SK-N-MC (cell line): ENCODE results near the gene MYB.
A peak's percentile ranks its signal among the peaks of the same experiment; 100 is the strongest.
"Not testable (repeated sequence)": the region's sequence is repeated elsewhere in the genome, so short reads cannot be mapped to it uniquely, and the experiment has no call there.

Experiments
- DNase-seq: peaks from one replicate; pipeline ENCODE4 v3.0.0-alpha.2; 2011; ENCODE audit warnings: low read depth, low spot score
- H3K27ac ChIP-seq: fragments of 200-600 bp; sonication (generic); 2 replicates; pipeline ENCODE4 v1.5.1; 2016; ENCODE audit warnings: mixed run types
- H3K36me3 ChIP-seq: fragments of 200-600 bp; sonication (generic); 2 replicates; pipeline ENCODE4 v1.6.1; 2017; ENCODE audit warnings: antibody characterized with exemption, low read length, mixed read lengths; ENCODE audit not compliant: insufficient read depth
- H3K4me3 ChIP-seq: fragments of 200-600 bp; sonication (generic); 2 replicates; pipeline ENCODE4 v1.5.1; 2016
- H3K9ac ChIP-seq: fragments of 200-600 bp; sonication (generic); 2 replicates; pipeline ENCODE4 v1.8.0; 2017; ENCODE audit warnings: mixed run types, mixed read lengths; ENCODE audit not compliant: insufficient read length
- H3K9me3 ChIP-seq: fragments of 200-600 bp; sonication (generic); 2 replicates; pipeline ENCODE4 v1.6.1; 2017; ENCODE audit warnings: low read depth, mild to moderate bottlenecking, antibody characterized with exemption, low read length, moderate library complexity, mixed read lengths
- EZH2 ChIP-seq: fragments of 200-600 bp; sonication (generic); IDR thresholded peaks from one replicate; pipeline ENCODE4 v1.6.1; 2017; ENCODE audit warnings: antibody characterized with exemption
- FOXP2 ChIP-seq: optimal IDR thresholded peaks from 2 replicates; pipeline ENCODE3; 2011; ENCODE audit warnings: mild to moderate bottlenecking, moderate library complexity; ENCODE audit not compliant: insufficient read depth; ENCODE audit errors: extremely low read length, control extremely low read depth
- POLR2AphosphoS5 ChIP-seq: IDR thresholded peaks from 2 replicates; pipeline ENCODE4 v1.6.1; 2012; ENCODE audit warnings: mild to moderate bottlenecking, low read depth, low read length, borderline replicate concordance

Gene MYB

DNA sequence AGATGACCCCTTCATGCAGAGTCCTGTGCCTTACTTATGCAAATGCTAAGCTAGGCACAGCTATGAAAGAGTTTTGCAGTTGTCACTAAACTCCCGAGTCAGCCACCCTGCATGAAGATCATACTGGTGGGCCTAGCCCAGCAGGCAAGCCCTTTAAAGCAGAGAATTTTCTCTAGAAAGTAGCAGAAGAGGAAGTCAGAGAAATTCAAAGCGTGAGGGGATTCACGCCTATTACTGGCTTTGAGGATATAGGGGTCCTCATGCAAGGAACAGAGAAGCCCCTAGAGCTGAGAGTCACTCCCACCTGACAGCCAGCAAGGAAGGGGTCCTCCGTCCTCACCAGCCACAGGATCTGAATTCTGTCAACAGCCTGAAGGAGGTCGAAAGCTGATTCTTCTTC, 54.6 kb downstream of the MYB start:
- Histone ChIP-seq H3K9me3 (no peaks in the 10 kb centered on the region), H3K4me3 (peak overlapping the region; percentile 6; the same call in 1 of the 2 replicates), H3K9ac (peak overlapping the region; percentile 4), H3K36me3 (no peaks in the 10 kb centered on the region), H3K27ac (peak overlapping the region; percentile 56)
- no peak for TF ChIP-seq POLR2AphosphoS5
- no peak for TF ChIP-seq EZH2
- no peak for DNase-seq

DNA sequence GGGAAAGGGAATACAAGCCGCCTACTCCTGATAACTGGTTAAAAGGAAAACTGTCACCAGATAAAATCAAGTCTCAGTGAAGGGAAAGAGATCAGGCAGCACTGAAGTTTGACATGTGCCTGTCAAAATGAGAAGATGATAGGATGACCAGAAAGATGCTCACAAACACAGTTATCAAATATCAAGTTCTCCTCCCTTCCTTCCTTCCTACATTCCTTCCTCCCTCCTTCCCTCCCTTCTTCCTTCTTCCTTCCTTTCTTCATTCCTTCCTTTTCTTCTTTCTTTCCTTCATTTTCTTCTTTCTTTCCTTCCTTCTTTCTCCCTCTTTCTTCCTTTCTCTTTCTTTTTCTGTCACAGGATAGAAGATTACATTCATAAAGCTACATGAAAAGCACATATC, 55.2 kb downstream of the MYB start:
- Histone ChIP-seq H3K9ac (peak overlapping the region; percentile 4), H3K36me3 (no peaks in the 10 kb centered on the region), H3K9me3 (no peaks in the 10 kb centered on the region), H3K27ac (no peak overlapping the region), H3K4me3 (no peak overlapping the region)
- TF ChIP-seq EZH2, result no peak
- TF ChIP-seq POLR2AphosphoS5, result no peak
- no peak for TF ChIP-seq FOXP2
- no peak for DNase-seq

GRCh38 chr6:135236732-135237131, 55.6 kb downstream of the MYB start:
- no peak for TF ChIP-seq POLR2AphosphoS5
- no peak for TF ChIP-seq EZH2
- TF ChIP-seq FOXP2, result no peak
- DNase-seq, result no peak

DNA sequence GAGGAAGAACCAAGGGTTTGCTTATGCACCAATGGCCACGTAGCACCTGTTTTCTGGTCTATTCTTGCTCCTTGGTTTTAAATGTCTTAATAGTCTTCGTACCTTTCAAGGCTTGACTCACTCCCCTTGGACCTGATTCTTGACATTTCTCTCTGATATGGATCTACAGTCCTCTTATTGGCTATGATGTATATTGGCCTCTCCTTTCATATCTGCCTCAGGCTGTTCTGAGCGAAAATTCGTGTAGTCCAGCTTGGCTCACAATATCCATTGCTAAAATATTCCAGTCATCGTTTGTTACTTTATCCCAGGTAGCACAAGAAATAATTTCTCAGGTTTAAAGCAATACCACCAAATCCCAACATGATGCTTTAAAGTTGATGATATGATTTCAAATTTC, 59.6 kb downstream of the MYB start:
- Histone ChIP-seq H3K36me3 (no peaks in the 10 kb centered on the region), H3K9ac (no peak overlapping the region), H3K27ac (no peak overlapping the region), H3K9me3 (no peaks in the 10 kb centered on the region), H3K4me3 (no peak overlapping the region)
- TF ChIP-seq EZH2 (no peak), FOXP2 (no peak)
- no peak for DNase-seq

More at GRCh38 chr6:135236732-135237131, 55.6 kb downstream of the MYB start:
- H3K27ac ChIP-seq, result no peak overlapping the region
- no peak overlapping the region for H3K9ac ChIP-seq
- H3K4me3 ChIP-seq, result no peak overlapping the region
- H3K36me3 ChIP-seq, result no peaks in the 10 kb centered on the region
- H3K9me3 ChIP-seq, result no peaks in the 10 kb centered on the region

DNA sequence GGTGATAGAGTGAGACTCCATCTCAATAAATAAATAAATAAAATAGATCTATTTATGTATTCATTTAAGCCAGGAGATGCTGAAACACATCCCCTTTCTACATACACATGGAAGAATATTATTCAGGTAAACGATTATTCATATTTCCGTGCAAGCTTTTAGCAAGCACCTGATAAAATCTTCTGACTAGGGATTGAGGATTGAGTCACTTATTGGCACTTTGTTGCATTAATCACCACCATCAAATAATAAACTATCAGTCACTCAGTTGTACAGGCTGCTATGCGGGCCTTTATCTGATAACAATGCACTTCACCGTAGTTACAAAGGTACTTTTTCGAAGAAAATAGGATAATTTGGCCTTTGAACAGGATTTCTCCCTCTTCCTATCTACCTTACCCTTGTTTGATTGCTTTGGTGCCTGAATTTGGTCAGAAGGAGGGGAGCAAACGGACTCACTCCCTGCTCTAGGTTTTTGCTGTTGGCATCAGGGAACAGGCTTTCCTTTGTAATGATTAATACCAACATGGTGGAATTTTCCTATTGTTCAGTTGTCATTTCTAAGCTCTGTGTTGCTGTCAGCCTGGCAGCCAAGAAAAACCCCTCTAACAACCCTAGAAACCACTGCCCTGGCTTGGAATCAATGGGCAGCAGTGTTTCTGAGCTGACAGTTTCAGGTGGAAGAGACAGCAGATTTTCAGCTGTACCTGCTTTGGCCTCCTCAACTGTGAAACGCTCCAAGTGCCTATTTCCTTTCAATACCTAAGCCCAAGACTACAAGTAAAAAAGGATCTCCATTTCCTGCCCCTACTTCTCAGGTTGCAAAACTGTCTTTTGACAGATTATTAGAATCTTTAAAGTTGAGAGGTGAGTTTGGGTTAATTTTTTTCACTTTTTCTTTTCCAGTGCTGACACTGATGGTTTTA, 63.0 kb downstream of the MYB start:
- Histone ChIP-seq H3K4me3 (no peak overlapping the region), H3K36me3 (no peaks in the 10 kb centered on the region), H3K27ac (peak overlapping the region; percentile 51), H3K9ac (peak overlapping the region; percentile 5), H3K9me3 (no peaks in the 10 kb centered on the region)
- TF ChIP-seq POLR2AphosphoS5 (no peak), EZH2 (no peak), FOXP2 (no peak)
- no peak for DNase-seq

- H3K9me3 ChIP-seq, result no peaks in the 10 kb centered on the region
- H3K27ac ChIP-seq, result peak overlapping the region; percentile 51; the same call in 1 of the 2 replicates
- no peak for TF ChIP-seq EZH2
- no peak for TF ChIP-seq FOXP2
- no peak for TF ChIP-seq POLR2AphosphoS5
- peak overlapping the region; percentile 5 for H3K9ac ChIP-seq
- no peak for DNase-seq
- H3K4me3 ChIP-seq, result no peak overlapping the region
- no peaks in the 10 kb centered on the region for H3K36me3 ChIP-seq
Measured at GRCh38 chr6:135244805-135245204, 63.7 kb downstream of the MYB start.

DNA sequence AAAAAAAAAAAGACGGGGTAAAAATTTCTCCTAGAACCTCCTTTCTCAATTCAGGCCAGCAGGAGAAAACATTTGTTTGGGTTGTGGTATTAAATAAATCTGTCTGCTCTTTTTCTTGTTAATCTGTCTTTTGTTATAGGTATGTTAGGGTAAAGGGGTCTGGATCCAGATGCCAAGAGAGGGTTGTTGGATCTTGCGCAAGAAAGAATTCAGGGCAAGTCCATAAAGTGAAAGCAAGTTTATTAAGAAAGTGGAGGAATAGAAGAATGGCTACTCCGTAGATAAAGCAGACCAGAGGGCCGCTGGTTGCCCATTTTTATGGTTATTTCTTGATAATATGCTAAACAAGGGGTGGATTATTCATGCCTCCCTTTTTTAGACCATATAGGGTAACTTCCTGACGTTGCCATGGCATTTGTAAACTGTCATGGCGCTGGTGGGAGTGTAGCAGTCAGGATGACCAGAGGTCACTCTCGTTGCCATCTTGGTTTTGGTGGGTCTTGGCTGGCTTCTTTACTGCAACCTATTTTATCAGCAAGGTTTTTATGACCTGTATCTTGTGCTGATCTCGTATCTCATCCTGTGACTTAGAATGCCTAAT, 65.4 kb downstream of the MYB start:
- DNase-seq, H3K36me3 ChIP-seq, H3K9ac ChIP-seq, H3K9me3 ChIP-seq, H3K4me3 ChIP-seq, H3K27ac ChIP-seq: not testable (repeated sequence)

DNA sequence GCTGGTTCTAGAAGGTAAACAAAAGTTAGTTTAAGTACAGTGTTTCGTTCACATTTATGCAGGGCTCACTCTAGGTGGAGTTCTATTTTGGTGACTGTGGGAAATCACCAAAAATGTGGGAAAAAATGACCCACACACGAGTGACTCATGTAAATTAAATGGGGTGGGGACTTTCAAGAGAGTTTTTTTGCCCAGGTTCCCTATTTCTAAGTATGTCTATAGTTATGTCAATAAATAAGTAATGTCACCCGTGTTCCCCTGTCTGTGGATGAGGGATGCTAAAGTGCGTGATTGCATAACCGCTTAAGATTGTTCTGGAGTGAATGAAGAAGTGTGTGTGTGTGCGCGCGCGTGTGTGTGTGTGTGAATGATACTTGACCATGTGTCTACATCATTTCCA, 69.1 kb downstream of the MYB start:
- Histone ChIP-seq H3K36me3 (no peaks in the 10 kb centered on the region), H3K9ac (no peak overlapping the region), H3K4me3 (no peak overlapping the region), H3K9me3 (no peaks in the 10 kb centered on the region), H3K27ac (no peak overlapping the region)
- TF ChIP-seq FOXP2, result no peak
- no peak for TF ChIP-seq POLR2AphosphoS5
- no peak for TF ChIP-seq EZH2
- no peak for DNase-seq
